Neural progenitor cell (in vitro differentiated cells): ENCODE data around the gene SLC12A6. TPM values are rescaled to one million over a fixed set of nuclear protein-coding genes. Genes with fewer than 3 reads are reported as not detected.
"Not testable (repeated sequence)": the region's sequence is repeated elsewhere in the genome, so short reads cannot be mapped to it uniquely, and the experiment has no call there.

Experiments
- DNase-seq: peaks from one replicate; pipeline ENCODE4 v3.0.0-alpha.2; 2016; ENCODE audit warnings: low spot score
- H2AFZ ChIP-seq: fragments of 200-600 bp; sonication (generic); replicated peaks from 2 replicates; pipeline ENCODE4 v1.6.1; 2016; ENCODE audit warnings: antibody characterized with exemption
- H3F3A ChIP-seq: fragments of 200-600 bp; sonication (generic); 2 replicates; pipeline ENCODE4 v1.6.1; 2016; ENCODE audit warnings: antibody characterized with exemption, low read depth
- H3K27ac ChIP-seq: fragments of 200-600 bp; sonication (generic); 2 replicates; pipeline ENCODE4 v1.5.1; 2016; ENCODE audit warnings: mild to moderate bottlenecking
- H3K27me3 ChIP-seq: fragments of 200-600 bp; sonication (generic); 2 replicates; pipeline ENCODE4 v1.6.1; 2016; ENCODE audit warnings: mild to moderate bottlenecking, moderate library complexity
- H3K36me3 ChIP-seq: fragments of 200-600 bp; sonication (generic); 2 replicates; pipeline ENCODE4 v1.5.1; 2016
- H3K4me1 ChIP-seq: fragments of 200-600 bp; sonication (generic); 2 replicates; pipeline ENCODE4 v1.6.1; 2016; ENCODE audit warnings: mixed run types
- H3K4me2 ChIP-seq: fragments of 200-600 bp; sonication (generic); 2 replicates; pipeline ENCODE4 v1.6.1; 2016
- H3K4me3 ChIP-seq: fragments of 200-600 bp; sonication (generic); 2 replicates; pipeline ENCODE4 v1.5.1; 2016
- H3K79me2 ChIP-seq: fragments of 200-600 bp; sonication (generic); 2 replicates; pipeline ENCODE4 v1.6.1; 2016; ENCODE audit warnings: low read depth
- H3K9ac ChIP-seq: fragments of 200-600 bp; sonication (generic); 2 replicates; pipeline ENCODE4 v1.6.1; 2016
- H3K9me3 ChIP-seq: fragments of 200-600 bp; sonication (generic); 2 replicates; pipeline ENCODE4 v1.5.1; 2016; ENCODE audit warnings: low read depth
- H4K20me1 ChIP-seq: fragments of 200-600 bp; sonication (generic); 2 replicates; pipeline ENCODE4 v1.6.1; 2016; ENCODE audit warnings: low read depth
- H3K27ac Mint-ChIP-seq: 3 replicates; pipeline ENCODE4 v1.8.0; 2021; ENCODE audit warnings: mixed read lengths
- H3K27me3 Mint-ChIP-seq: 2 replicates; pipeline ENCODE4 v1.8.0; 2022; ENCODE audit warnings: low read depth, mild to moderate bottlenecking, inconsistent platforms, moderate library complexity, mixed read lengths; ENCODE audit not compliant: insufficient read depth
- H3K36me3 Mint-ChIP-seq: 3 replicates; pipeline ENCODE4 v1.8.0; 2021; ENCODE audit warnings: mixed read lengths
- H3K4me1 Mint-ChIP-seq: 3 replicates; pipeline ENCODE4 v1.8.0; 2021; ENCODE audit warnings: mixed read lengths
- H3K4me3 Mint-ChIP-seq: 3 replicates; pipeline ENCODE4 v1.8.0; 2021; ENCODE audit warnings: mild to moderate bottlenecking, moderate library complexity, mixed read lengths
- H3K9me3 Mint-ChIP-seq: 3 replicates; pipeline ENCODE4 v1.8.0; 2020; ENCODE audit warnings: mixed read lengths
- CTCF ChIP-seq: fragments of 200-600 bp; sonication (generic); IDR thresholded peaks from 2 replicates; pipeline ENCODE4 v1.5.1; 2017; ENCODE audit warnings: antibody characterized with exemption, mild to moderate bottlenecking
- EZH2 ChIP-seq: fragments of 200-600 bp; sonication (generic); IDR thresholded peaks from 2 replicates; pipeline ENCODE4 v1.6.1; 2017; ENCODE audit warnings: antibody characterized with exemption, mild to moderate bottlenecking, moderate library complexity
- EZH2phosphoT487 ChIP-seq: fragments of 200-600 bp; sonication (generic); IDR thresholded peaks from 2 replicates; pipeline ENCODE4 v1.6.1; 2017; ENCODE audit warnings: antibody characterized with exemption
- total RNA-seq: library from RNA; depleted of rRNA; stranded (reverse); fragments of >200 nt; gene quantifications from 2 replicates; pipeline ENCODE4 v1.2.3, GENCODE V29; 2015; ENCODE audit warnings: low replicate concordance

SLC12A6 gene
- total RNA-seq, 1 donor from 2014 or later: 17.7 TPM

DNA sequence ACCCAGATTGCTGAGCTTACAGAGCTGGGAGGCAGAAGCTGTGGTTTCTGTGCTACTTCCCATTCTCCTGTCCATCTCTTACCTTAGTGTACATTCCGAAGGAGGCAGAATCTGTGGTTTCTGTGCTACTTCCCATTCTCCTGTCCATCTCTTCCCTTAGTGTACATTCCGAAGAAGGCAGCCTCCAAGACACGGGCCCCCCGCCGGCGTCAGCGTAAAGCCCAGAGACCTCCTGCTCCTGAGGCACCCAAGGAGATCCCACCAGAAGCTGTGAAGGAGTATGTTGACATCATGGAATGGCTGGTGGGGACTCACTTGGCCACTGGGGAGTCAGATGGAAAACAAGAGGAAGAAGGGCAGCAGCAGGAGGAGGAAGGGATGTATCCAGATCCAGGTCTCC, 16.7 kb upstream of the SLC12A6 start:
- Mint-ChIP-seq H3K4me3 (no peak overlapping the region), H3K27ac (no peak overlapping the region), H3K27me3 (peaks cover 11% of the 10 kb centered on the region), H3K9me3 (no peaks in the 10 kb centered on the region), H3K4me1 (no peaks in the 10 kb centered on the region), H3K36me3 (peaks cover 4% of the 10 kb centered on the region)
- H3K4me3 ChIP-seq: no peak overlapping the region
- no peak for DNase-seq
- no peak overlapping the region for H3K4me2 ChIP-seq
- H3K27me3 ChIP-seq: no peaks in the 10 kb centered on the region
- H3K9ac ChIP-seq: no peak overlapping the region
- H4K20me1 ChIP-seq: no peaks in the 10 kb centered on the region
- no peaks in the 10 kb centered on the region for H3K79me2 ChIP-seq
- H3F3A ChIP-seq: no peaks in the 10 kb centered on the region
- no peaks in the 10 kb centered on the region for H3K36me3 ChIP-seq
- no peak for TF ChIP-seq EZH2phosphoT487
- no peak for TF ChIP-seq CTCF
- TF ChIP-seq EZH2: no peak
- no peaks in the 10 kb centered on the region for H3K4me1 ChIP-seq
- no peak overlapping the region for H3K27ac ChIP-seq
- H3K9me3 ChIP-seq: no peaks in the 10 kb centered on the region
- H2AFZ ChIP-seq: no peak overlapping the region

- peaks cover 11% of the 10 kb centered on the region for H3K27me3 Mint-ChIP-seq
- no peak overlapping the region for H3K27ac Mint-ChIP-seq
- no peaks in the 10 kb centered on the region for H3K9me3 Mint-ChIP-seq
- H3K79me2 ChIP-seq: no peaks in the 10 kb centered on the region
- TF ChIP-seq EZH2phosphoT487 (no peak), CTCF (no peak), EZH2 (no peak)
- H3K36me3 Mint-ChIP-seq: peaks cover 4% of the 10 kb centered on the region
- H3K4me3 ChIP-seq: no peak overlapping the region
- DNase-seq: no peak
- H3K27ac ChIP-seq: no peak overlapping the region
- no peaks in the 10 kb centered on the region for H3K27me3 ChIP-seq
- H3K9ac ChIP-seq: no peak overlapping the region
- no peaks in the 10 kb centered on the region for H3K36me3 ChIP-seq
- no peak overlapping the region for H3K4me2 ChIP-seq
- H3K4me3 Mint-ChIP-seq: peak overlapping the region; percentile 57
- no peaks in the 10 kb centered on the region for H4K20me1 ChIP-seq
- H3K9me3 ChIP-seq: no peaks in the 10 kb centered on the region
- no peak overlapping the region for H2AFZ ChIP-seq
- no peaks in the 10 kb centered on the region for H3F3A ChIP-seq
- no peaks in the 10 kb centered on the region for H3K4me1 ChIP-seq
- no peaks in the 10 kb centered on the region for H3K4me1 Mint-ChIP-seq
Observed at GRCh38 chr15:34353627-34354026, 16.0 kb upstream of the SLC12A6 start.

DNA sequence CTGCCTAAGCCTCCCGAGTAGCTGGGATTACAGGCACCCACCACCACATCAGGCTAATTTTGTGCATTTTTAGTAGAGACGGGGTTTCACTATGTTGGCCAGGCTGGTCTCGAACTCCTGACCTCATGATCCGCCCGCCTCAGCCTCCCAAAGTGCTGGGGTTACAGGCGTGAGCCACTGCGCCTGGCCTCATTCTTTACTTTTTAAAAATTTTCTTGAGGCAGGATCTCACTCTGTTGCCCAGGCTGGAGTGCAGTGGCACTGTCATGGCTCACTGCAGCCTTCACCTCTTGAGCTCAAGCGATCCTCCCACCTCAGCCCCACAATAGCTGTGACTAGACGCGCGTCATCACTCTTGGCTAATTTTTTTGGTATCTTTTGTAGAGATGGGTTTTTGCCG, 15.4 kb upstream of the SLC12A6 start:
- not testable (repeated sequence) for H3K36me3 Mint-ChIP-seq, H3K4me2 ChIP-seq, H3K9me3 ChIP-seq, H3K27me3 ChIP-seq, DNase-seq, H3K27me3 Mint-ChIP-seq, H3K79me2 ChIP-seq, H3K4me1 ChIP-seq, H3K9me3 Mint-ChIP-seq, H3K9ac ChIP-seq, H4K20me1 ChIP-seq, H3K36me3 ChIP-seq, H3K27ac ChIP-seq, H3K27ac Mint-ChIP-seq, H3K4me1 Mint-ChIP-seq, H3K4me3 Mint-ChIP-seq, H2AFZ ChIP-seq, H3F3A ChIP-seq, H3K4me3 ChIP-seq

- Mint-ChIP-seq H3K36me3 (peaks cover 2% of the 10 kb centered on the region), H3K9me3 (no peaks in the 10 kb centered on the region), H3K27ac (no peak overlapping the region), H3K27me3 (peaks cover 5% of the 10 kb centered on the region), H3K4me3 (no peak overlapping the region), H3K4me1 (no peaks in the 10 kb centered on the region)
- H3F3A ChIP-seq: peaks cover 6% of the 10 kb centered on the region
- H4K20me1 ChIP-seq: no peaks in the 10 kb centered on the region
- no peaks in the 10 kb centered on the region for H3K9me3 ChIP-seq
- no peaks in the 10 kb centered on the region for H3K36me3 ChIP-seq
- H2AFZ ChIP-seq: no peak overlapping the region
- no peaks in the 10 kb centered on the region for H3K79me2 ChIP-seq
- no peak overlapping the region for H3K27ac ChIP-seq
- H3K4me2 ChIP-seq: no peak overlapping the region
- H3K4me1 ChIP-seq: no peaks in the 10 kb centered on the region
- H3K9ac ChIP-seq: no peak overlapping the region
- TF ChIP-seq EZH2phosphoT487: no peak
- no peak for TF ChIP-seq EZH2
- TF ChIP-seq CTCF: no peak
- DNase-seq: no peak
- no peaks in the 10 kb centered on the region for H3K27me3 ChIP-seq
- H3K4me3 ChIP-seq: no peak overlapping the region
Observed at GRCh38 chr15:34349769-34350168, 12.2 kb upstream of the SLC12A6 start.
